DOHH2 (cell line): ENCODE data around the gene LRTM2.

ENCODE experiments used
- H3F3A ChIP-seq: fragments of 200-600 bp; sonication (generic), shearing (Covaris generic); 2 replicates; pipeline ENCODE4 v1.6.0; 2016; ENCODE audit warnings: antibody characterized with exemption, mild to moderate bottlenecking; ENCODE audit not compliant: control insufficient read depth, insufficient read depth
- H3K27ac ChIP-seq: fragments of 200-600 bp; sonication (generic); 2 replicates; pipeline ENCODE4 v1.5.1; 2014; ENCODE audit warnings: low read depth, mild to moderate bottlenecking, low read length, moderate library complexity
- H3K27me3 ChIP-seq: fragments of 200-600 bp; sonication (generic); 2 replicates; pipeline ENCODE4 v1.6.1; 2014; ENCODE audit warnings: mild to moderate bottlenecking, low read length, mixed read lengths; ENCODE audit not compliant: control insufficient read depth
- H3K36me3 ChIP-seq: fragments of 200-600 bp; sonication (generic); 2 replicates; pipeline ENCODE4 v1.6.1; 2014; ENCODE audit warnings: mild to moderate bottlenecking, low read length, moderate library complexity, mixed read lengths; ENCODE audit not compliant: control insufficient read depth
- H3K4me1 ChIP-seq: fragments of 200-600 bp; sonication (generic); 2 replicates; pipeline ENCODE4 v1.6.1; 2014; ENCODE audit warnings: mild to moderate bottlenecking, low read length, mixed read lengths; ENCODE audit not compliant: control insufficient read depth
- H3K4me2 ChIP-seq: fragments of 200-600 bp; sonication (generic); 2 replicates; pipeline ENCODE4 v1.6.0; 2014; ENCODE audit warnings: mild to moderate bottlenecking, low read length, moderate library complexity
- H3K4me3 ChIP-seq: fragments of 200-600 bp; sonication (generic); 2 replicates; pipeline ENCODE4 v1.5.1; 2014; ENCODE audit warnings: mild to moderate bottlenecking, low read length, mixed read lengths
- H3K79me2 ChIP-seq: fragments of 200-600 bp; sonication (generic); 2 replicates; pipeline ENCODE4 v1.6.1; 2014; ENCODE audit warnings: mild to moderate bottlenecking, low read length, mixed read lengths; ENCODE audit not compliant: control insufficient read depth
- H3K9me2 ChIP-seq: fragments of 200-600 bp; sonication (generic); replicated peaks from 2 replicates; pipeline ENCODE4 v1.6.1; 2014; ENCODE audit warnings: mild to moderate bottlenecking, low read length, mixed read lengths; ENCODE audit not compliant: control insufficient read depth
- H3K9me3 ChIP-seq: fragments of 200-600 bp; sonication (generic); 2 replicates; pipeline ENCODE4 v1.6.1; 2014; ENCODE audit warnings: antibody characterized with exemption, low read length, mixed read lengths; ENCODE audit not compliant: control insufficient read depth, insufficient read depth
- H4K20me1 ChIP-seq: fragments of 200-600 bp; sonication (generic); 2 replicates; pipeline ENCODE4 v1.6.0; 2014; ENCODE audit warnings: low read depth, mild to moderate bottlenecking, antibody characterized with exemption, low read length, moderate library complexity; ENCODE audit not compliant: control insufficient read depth, insufficient read depth
- CTCF ChIP-seq: fragments of 200-600 bp; sonication (generic); IDR thresholded peaks from one replicate; pipeline ENCODE4 v1.5.1; 2014; ENCODE audit warnings: antibody characterized with exemption, mild to moderate bottlenecking, low read depth, low read length; ENCODE audit not compliant: poor library complexity, severe bottlenecking
- EZH2phosphoT487 ChIP-seq: fragments of 200-600 bp; sonication (generic); IDR thresholded peaks from 2 replicates; pipeline ENCODE4 v1.6.1; 2017; ENCODE audit warnings: borderline replicate concordance, mild to moderate bottlenecking, antibody characterized with exemption, low read length, moderate library complexity, mixed read lengths

The LRTM2 gene

GRCh38 chr12:1873531-1874510 is 53.5 kb downstream of the LRTM2 start:
- H3K27me3 ChIP-seq, result peaks cover 21% of the 10 kb centered on the region; the same call in 1 of the 2 replicates
- TF ChIP-seq EZH2phosphoT487, result no peak
- TF ChIP-seq CTCF, result no peak
- H3K9me3 ChIP-seq, result peaks cover 10% of the 10 kb centered on the region; the same call in 1 of the 2 replicates
- no peaks in the 10 kb centered on the region for H4K20me1 ChIP-seq
- H3K4me2 ChIP-seq, result no peak overlapping the region
- no peak overlapping the region for H3K4me3 ChIP-seq
- H3K4me1 ChIP-seq, result no peaks in the 10 kb centered on the region
- H3K79me2 ChIP-seq, result no peaks in the 10 kb centered on the region
- no peak overlapping the region for H3K27ac ChIP-seq
- H3K36me3 ChIP-seq, result no peaks in the 10 kb centered on the region
- H3F3A ChIP-seq, result no peaks in the 10 kb centered on the region
- H3K9me2 ChIP-seq, result no peaks in the 10 kb centered on the region

GRCh38 chr12:1875608-1876007 is 55.2 kb downstream of the LRTM2 start:
- no peaks in the 10 kb centered on the region for H3K9me2 ChIP-seq
- H3F3A ChIP-seq, result no peaks in the 10 kb centered on the region
- H3K79me2 ChIP-seq, result no peaks in the 10 kb centered on the region
- H3K4me2 ChIP-seq, result no peak overlapping the region
- H3K4me3 ChIP-seq, result no peak overlapping the region
- no peaks in the 10 kb centered on the region for H3K36me3 ChIP-seq
- peaks cover 10% of the 10 kb centered on the region; the same call in 1 of the 2 replicates for H3K9me3 ChIP-seq
- TF ChIP-seq CTCF (no peak), EZH2phosphoT487 (no peak)
- no peaks in the 10 kb centered on the region for H4K20me1 ChIP-seq
- no peak overlapping the region for H3K27ac ChIP-seq
- H3K27me3 ChIP-seq, result peaks cover 21% of the 10 kb centered on the region; the same call in 1 of the 2 replicates
- H3K4me1 ChIP-seq, result no peaks in the 10 kb centered on the region

GRCh38 chr12:1876086-1876485 is 55.7 kb downstream of the LRTM2 start:
- Histone ChIP-seq H3K79me2 (no peaks in the 10 kb centered on the region), H3K9me3 (peaks cover 7% of the 10 kb centered on the region; the same call in 1 of the 2 replicates), H3K36me3 (no peaks in the 10 kb centered on the region), H3K4me1 (no peaks in the 10 kb centered on the region), H4K20me1 (no peaks in the 10 kb centered on the region), H3F3A (no peaks in the 10 kb centered on the region), H3K27me3 (peaks cover 21% of the 10 kb centered on the region; the same call in 1 of the 2 replicates), H3K27ac (no peak overlapping the region), H3K4me3 (no peak overlapping the region), H3K9me2 (no peaks in the 10 kb centered on the region), H3K4me2 (no peak overlapping the region)
- TF ChIP-seq CTCF (no peak), EZH2phosphoT487 (no peak)
